ENCODE results near the gene SYP.

GRCh38 chrX:49199315-49199595 lies 738 bp downstream of the SYP start:
- TF ChIP-seq, protein P1, sequence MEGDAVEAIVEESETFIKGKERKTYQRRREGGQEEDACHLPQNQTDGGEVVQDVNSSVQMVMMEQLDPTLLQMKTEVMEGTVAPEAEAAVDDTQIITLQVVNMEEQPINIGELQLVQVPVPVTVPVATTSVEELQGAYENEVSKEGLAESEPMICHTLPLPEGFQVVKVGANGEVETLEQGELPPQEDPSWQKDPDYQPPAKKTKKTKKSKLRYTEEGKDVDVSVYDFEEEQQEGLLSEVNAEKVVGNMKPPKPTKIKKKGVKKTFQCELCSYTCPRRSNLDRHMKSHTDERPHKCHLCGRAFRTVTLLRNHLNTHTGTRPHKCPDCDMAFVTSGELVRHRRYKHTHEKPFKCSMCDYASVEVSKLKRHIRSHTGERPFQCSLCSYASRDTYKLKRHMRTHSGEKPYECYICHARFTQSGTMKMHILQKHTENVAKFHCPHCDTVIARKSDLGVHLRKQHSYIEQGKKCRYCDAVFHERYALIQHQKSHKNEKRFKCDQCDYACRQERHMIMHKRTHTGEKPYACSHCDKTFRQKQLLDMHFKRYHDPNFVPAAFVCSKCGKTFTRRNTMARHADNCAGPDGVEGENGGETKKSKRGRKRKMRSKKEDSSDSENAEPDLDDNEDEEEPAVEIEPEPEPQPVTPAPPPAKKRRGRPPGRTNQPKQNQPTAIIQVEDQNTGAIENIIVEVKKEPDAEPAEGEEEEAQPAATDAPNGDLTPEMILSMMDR (IDR thresholded peaks at IDR 0.05): no peak
- TF ChIP-seq EP300 (IDR thresholded peaks at IDR 0.05) (no peak), POLR2AphosphoS5 (IDR thresholded peaks at IDR 0.05) (no peak)
